ELR (cell line): ENCODE measurements around the gene INCENP.
A peak's percentile ranks its signal among the peaks of the same experiment; 100 is the strongest.
"Not testable (repeated sequence)": the region's sequence is repeated elsewhere in the genome, so short reads cannot be mapped to it uniquely, and the experiment has no call there.

ENCODE experiments used
- DNase-seq: peaks from one replicate; pipeline ENCODE4 v3.0.0-alpha.2; 2015; ENCODE audit warnings: low read depth

The INCENP gene

GRCh38 chr11:62123669-62124185 lies at the start of gene INCENP:
INCENP (plus strand) TSS chr11:62124011; CDS start chr11:62128162, 4,151 bp downstream.
- DNase-seq, result peak; percentile 99

- no peak for DNase-seq
Observed at GRCh38 chr11:62075438-62075837, 48.4 kb upstream of the INCENP start.

- peak; percentile 2 for DNase-seq
Observed at GRCh38 chr11:62077132-62077531, 46.7 kb upstream of the INCENP start.

- DNase-seq, result peak; percentile 73
Observed at GRCh38 chr11:62081378-62082291, 42.2 kb upstream of the INCENP start.

GRCh38 chr11:62082292-62082657 lies 41.5 kb upstream of the INCENP start:
- DNase-seq, result no peak

- not testable (repeated sequence) for DNase-seq
Observed at GRCh38 chr11:62084801-62085200, 39.0 kb upstream of the INCENP start.

GRCh38 chr11:62087694-62088093 lies 36.1 kb upstream of the INCENP start:
- no peak for DNase-seq

GRCh38 chr11:62088331-62088933 lies 35.4 kb upstream of the INCENP start:
- DNase-seq, result peak; percentile 27

GRCh38 chr11:62103141-62103540 lies 20.7 kb upstream of the INCENP start:
- DNase-seq, result no peak

GRCh38 chr11:62103986-62104385 lies 19.8 kb upstream of the INCENP start:
- DNase-seq, result no peak

GRCh38 chr11:62104816-62105653 lies 18.8 kb upstream of the INCENP start:
- peak; percentile 38 for DNase-seq

- DNase-seq, result no peak
Observed at GRCh38 chr11:62105667-62106191, 18.1 kb upstream of the INCENP start.

- peak; percentile 75 for DNase-seq
Observed at GRCh38 chr11:62108017-62108750, 15.6 kb upstream of the INCENP start.

- DNase-seq, result peak; percentile 72
Observed at GRCh38 chr11:62108971-62109404, 14.8 kb upstream of the INCENP start.

- DNase-seq, result no peak
Observed at GRCh38 chr11:62115085-62115694, 8.6 kb upstream of the INCENP start.

- peak; percentile 40 for DNase-seq
Observed at GRCh38 chr11:62116451-62116850, 7.4 kb upstream of the INCENP start.

- DNase-seq, result no peak
Observed at GRCh38 chr11:62119569-62119968, 4.2 kb upstream of the INCENP start.

- DNase-seq, result no peak
Observed at GRCh38 chr11:62120001-62120400, 3.8 kb upstream of the INCENP start.

GRCh38 chr11:62120431-62120830 lies 3.4 kb upstream of the INCENP start:
- DNase-seq, result no peak

- DNase-seq, result peak; percentile 32
Observed at GRCh38 chr11:62122076-62122475, 1.7 kb upstream of the INCENP start.
